Pancreas (tissue), 10 donors: ENCODE measurements around the gene PDILT. TPM values are rescaled to one million over a fixed set of nuclear protein-coding genes. Genes with fewer than 3 reads are reported as not detected.
"Not testable (repeated sequence)": the region's sequence is repeated elsewhere in the genome, so short reads cannot be mapped to it uniquely, and the experiment has no call there.

Source experiments
- ATAC-seq, 4 donors: fragments of 200-7000 bp; cut with Tn5 transposase; one replicate each; pipeline versions ENCODE4 v1.8.0 to v1.9.1; 2020; ENCODE audit warnings: mild to moderate bottlenecking in 4 of 4, moderate library complexity in 4 of 4
- DNase-seq, 6 donors: peaks; one replicate each; pipeline ENCODE4 v3.0.0-alpha.2; 2020
- FAIRE-seq: peaks from 2 replicates; lab custom pipeline; 2012; peaks lifted over from hg19 to GRCh38; lab: Jason Lieb, UNC
- H3K27ac ChIP-seq, 4 donors: fragments of 200-600 bp; sonication (generic); 1 replicate in 3 of 4; 2 replicates in 1 of 4; pipeline versions ENCODE4 v1.5.0 to v1.8.0; 2020
- H3K27me3 ChIP-seq, 4 donors: fragments of 200-600 bp; one replicate each; pipeline ENCODE4 v1.8.0; 2021
- H3K36me3 ChIP-seq, 3 donors: fragments of 200-600 bp; sonication (generic) in 1 of 3; one replicate each; pipeline versions ENCODE4 v1.5.0 to v1.8.0; 2020 to 2021
- H3K4me1 ChIP-seq, 3 donors: fragments of 200-600 bp; one replicate each; pipeline ENCODE4 v1.8.0; 2021
- H3K4me3 ChIP-seq, 4 donors: fragments of 200-600 bp; sonication (generic) in 2 of 4; one replicate each; pipeline versions ENCODE4 v1.5.0 to v1.8.0; 2020 to 2021
- H3K9me3 ChIP-seq, 4 donors: fragments of 200-600 bp; one replicate each; pipeline ENCODE4 v1.8.0; 2021
- WGBS, 2 donors: extraction: QIAGEN DNeasy Blood & Tissue Kit; methylation state at CpG; one replicate each; pipeline ENCODE4 v1.1.7; 2013; 5-methylcytosine and 5-hydroxymethylcytosine counted together
- intact Hi-C, 3 donors: fragments of 100-400 bp; cut with DNase I; formaldehyde crosslinking; loops; one replicate each; pipeline versions ENCODE4 v1.11.1 to v1.14.2; 2022
- polyA plus RNA-seq, 2 donors: library from polyadenylated mRNA; stranded (reverse); fragments of 200-250 nt; gene quantifications; one replicate each; pipeline ENCODE4 v1.2.3, GENCODE V29; 2013
- total RNA-seq, 6 donors: library from RNA; stranded (reverse); fragmentation: NEBNext Ultra II Directional in 4 of 6; extraction: Animal tissue kit (Norgen Biotek cat#: 25700) in 4 of 6; gene quantifications; one replicate each; pipeline versions ENCODE4 v1.2.1 to v1.2.4, GENCODE V29; 2021 to 2023
- TF ChIP-seq, protein P1 (sequence below), 4 donors: fragments of 200-600 bp; sonication (generic) in 3 of 4; IDR thresholded peaks; one replicate each; pipeline versions ENCODE4 v1.5.0 to v1.8.0; 2021; ENCODE audit warnings: antibody characterized with exemption in 4 of 4
- donor health status: healthy with polysubstance abuse.
- donor health status: DM: no; HTN: no; CAD: no; lungs with moderate emphysema.
- donor health status: DM: no; HTN: no; CAD: no.
- donor health status: control.
- donor health status: control.
- donor health status: Bipolar disorder and iron deficiency.
- donor health status: DM: yes; HTN: yes; CAD: no.
- donor health status: DM: no; HTN: no; CAD: no.
- donor health status: DM: no; HTN: no; CAD: no.
- donor health status: DM: yes; HTN: yes; CAD: no.

PDILT gene, protein sequence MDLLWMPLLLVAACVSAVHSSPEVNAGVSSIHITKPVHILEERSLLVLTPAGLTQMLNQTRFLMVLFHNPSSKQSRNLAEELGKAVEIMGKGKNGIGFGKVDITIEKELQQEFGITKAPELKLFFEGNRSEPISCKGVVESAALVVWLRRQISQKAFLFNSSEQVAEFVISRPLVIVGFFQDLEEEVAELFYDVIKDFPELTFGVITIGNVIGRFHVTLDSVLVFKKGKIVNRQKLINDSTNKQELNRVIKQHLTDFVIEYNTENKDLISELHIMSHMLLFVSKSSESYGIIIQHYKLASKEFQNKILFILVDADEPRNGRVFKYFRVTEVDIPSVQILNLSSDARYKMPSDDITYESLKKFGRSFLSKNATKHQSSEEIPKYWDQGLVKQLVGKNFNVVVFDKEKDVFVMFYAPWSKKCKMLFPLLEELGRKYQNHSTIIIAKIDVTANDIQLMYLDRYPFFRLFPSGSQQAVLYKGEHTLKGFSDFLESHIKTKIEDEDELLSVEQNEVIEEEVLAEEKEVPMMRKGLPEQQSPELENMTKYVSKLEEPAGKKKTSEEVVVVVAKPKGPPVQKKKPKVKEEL
- total RNA-seq (not detected), polyA plus RNA-seq (not detected)

DNA sequence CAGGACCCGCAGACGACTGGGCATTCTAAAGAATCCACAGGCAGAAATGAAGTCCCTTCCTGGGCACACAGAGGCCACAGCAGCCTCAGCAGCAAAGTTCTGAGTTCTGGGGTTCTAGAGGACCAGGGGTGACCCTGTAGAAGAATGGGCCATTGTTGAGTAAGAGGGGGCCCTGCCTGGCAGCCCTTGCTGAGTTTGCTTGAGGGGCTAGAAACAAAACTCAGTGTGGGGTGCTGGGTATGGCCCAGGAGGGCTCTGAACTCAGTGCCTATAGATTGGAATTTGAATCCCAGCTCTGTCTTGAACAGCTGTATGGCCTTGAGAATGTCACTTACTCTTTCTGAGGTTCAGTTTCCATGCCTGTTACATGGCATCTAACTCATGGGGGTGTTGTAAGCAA, at the start of gene PDILT:
PDILT (minus strand) TSS at position 101 of the 400 bp plus-strand sequence. CDS start 5,437 bp downstream, outside the sequence.
- WGBS, 2 donors = 93 to 94% methylated on average over 2 of the region's 2 CpGs

DNA sequence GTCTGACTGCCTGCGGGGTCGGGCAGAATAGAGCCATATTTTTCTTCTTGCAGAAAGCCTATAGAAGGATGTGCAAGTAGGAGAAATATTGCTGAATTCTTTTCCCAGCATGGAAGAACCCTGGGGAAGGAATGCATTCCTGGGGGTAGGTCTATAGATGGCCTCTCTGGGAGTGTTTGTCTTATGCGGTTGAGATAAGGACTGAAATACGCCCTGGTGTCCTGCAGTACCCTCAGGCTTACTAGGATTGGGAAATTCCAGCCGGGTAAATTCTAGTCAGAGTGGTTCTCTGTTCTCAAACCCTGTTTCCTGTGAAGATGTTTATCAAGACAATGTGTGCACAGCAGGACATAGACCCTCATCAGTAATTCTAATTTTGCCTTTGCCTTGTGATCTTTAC, 49.1 kb upstream of the PDILT start:
- FAIRE-seq, H3K27ac ChIP-seq, H3K4me3 ChIP-seq, intact Hi-C loops, ATAC-seq, DNase-seq, H3K36me3 ChIP-seq, H3K9me3 ChIP-seq, H3K27me3 ChIP-seq, H3K4me1 ChIP-seq: not testable (repeated sequence)
- WGBS, 2 donors = 85 to 92% methylated on average over 4 to 5 of the region's 5 CpGs

More for the DNA sequence above, at the start of gene PDILT:
- FAIRE-seq (no peak), ATAC-seq (no peak), DNase-seq (no peak)
- intact Hi-C loops = no loop called here
- Histone ChIP-seq H3K4me1 (peaks cover 0 to 11% (median 0%) of the 10 kb centered on the region in 3 donors), H3K27me3 (no peaks in the 10 kb centered on the region), H3K36me3 (no peaks in the 10 kb centered on the region), H3K9me3 (no peaks in the 10 kb centered on the region), H3K4me3 (no peak within 1 kb of the TSS), H3K27ac (no peak within 1 kb of the TSS)
- TF ChIP-seq, protein P1, sequence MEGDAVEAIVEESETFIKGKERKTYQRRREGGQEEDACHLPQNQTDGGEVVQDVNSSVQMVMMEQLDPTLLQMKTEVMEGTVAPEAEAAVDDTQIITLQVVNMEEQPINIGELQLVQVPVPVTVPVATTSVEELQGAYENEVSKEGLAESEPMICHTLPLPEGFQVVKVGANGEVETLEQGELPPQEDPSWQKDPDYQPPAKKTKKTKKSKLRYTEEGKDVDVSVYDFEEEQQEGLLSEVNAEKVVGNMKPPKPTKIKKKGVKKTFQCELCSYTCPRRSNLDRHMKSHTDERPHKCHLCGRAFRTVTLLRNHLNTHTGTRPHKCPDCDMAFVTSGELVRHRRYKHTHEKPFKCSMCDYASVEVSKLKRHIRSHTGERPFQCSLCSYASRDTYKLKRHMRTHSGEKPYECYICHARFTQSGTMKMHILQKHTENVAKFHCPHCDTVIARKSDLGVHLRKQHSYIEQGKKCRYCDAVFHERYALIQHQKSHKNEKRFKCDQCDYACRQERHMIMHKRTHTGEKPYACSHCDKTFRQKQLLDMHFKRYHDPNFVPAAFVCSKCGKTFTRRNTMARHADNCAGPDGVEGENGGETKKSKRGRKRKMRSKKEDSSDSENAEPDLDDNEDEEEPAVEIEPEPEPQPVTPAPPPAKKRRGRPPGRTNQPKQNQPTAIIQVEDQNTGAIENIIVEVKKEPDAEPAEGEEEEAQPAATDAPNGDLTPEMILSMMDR (IDR thresholded peaks at IDR 0.05) = no peak

DNA sequence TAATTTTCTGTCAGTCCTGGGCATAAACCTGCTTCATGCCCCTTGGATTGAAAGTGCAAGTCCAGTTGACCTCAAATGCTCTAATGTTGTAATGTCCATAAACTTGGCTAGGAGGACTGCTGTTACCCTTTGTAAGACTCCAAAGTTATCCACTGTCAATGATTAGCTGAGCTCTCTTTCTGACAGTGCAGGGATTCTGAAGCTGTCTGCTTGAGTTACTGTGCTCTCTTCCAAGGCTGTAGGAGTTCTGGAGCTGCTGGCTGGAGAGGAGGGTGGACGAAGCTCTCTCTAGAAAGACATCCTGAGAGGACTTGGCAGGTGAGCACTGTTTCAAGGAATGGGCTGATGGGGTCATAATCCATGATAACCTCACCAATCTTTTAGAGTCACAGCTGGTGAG, 46.8 kb upstream of the PDILT start, which contains the start of gene ACSM2A:
ACSM2A (plus strand) TSS at position 158 of the 400 bp plus-strand sequence. CDS start 8,594 bp downstream, outside the sequence.
- WGBS, 2 donors = 23 to 43% methylated on average over 1 of the region's 1 CpG

DNA sequence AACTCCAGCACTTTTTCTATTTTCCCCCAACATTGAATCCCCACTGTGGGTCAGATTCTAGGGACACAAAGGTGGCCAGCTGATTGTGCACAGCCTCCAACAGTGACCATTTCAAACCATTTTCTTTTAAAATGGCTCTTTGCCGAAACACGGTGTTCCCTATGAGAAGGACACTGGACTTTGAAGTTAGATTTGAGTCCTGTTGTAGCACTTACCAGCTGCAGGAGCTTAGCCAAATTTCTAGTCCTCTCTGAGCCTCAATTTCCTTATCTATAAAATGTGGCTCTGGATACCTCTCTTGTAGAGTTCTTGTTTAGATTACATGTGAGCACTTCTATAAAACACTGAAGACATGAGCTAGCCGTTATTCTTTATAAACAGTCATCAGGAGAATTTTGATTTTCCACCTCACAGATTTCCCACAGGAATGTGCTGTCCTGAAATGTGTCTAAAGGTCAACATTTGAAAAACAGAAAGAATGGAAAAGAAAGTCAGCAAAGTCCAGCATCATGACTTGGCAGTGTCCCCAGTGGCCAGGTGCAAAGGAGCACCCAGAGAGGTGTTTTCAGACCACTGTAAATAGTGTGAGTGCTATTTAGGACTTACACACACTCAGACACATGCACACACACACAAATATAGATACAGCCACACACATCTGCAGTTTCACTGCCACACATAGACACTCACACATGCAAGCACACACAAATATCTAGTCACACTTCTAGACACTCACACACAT, 42.3 kb upstream of the PDILT start:
- H3K9me3 ChIP-seq, intact Hi-C loops, FAIRE-seq, H3K27ac ChIP-seq, H3K36me3 ChIP-seq, H3K4me1 ChIP-seq, H3K27me3 ChIP-seq, H3K4me3 ChIP-seq, DNase-seq: not testable (repeated sequence)
- peak; percentile 42 to 76 (median 48) for ATAC-seq
- no CpG with 5 or more reads among the region's 3 CpGs for WGBS, 2 donors

More for the DNA sequence above, 46.8 kb upstream of the PDILT start, which contains the start of gene ACSM2A:
- H3K36me3 ChIP-seq, H3K27me3 ChIP-seq, ATAC-seq, H3K27ac ChIP-seq, H3K4me3 ChIP-seq, FAIRE-seq, H3K9me3 ChIP-seq, intact Hi-C loops, DNase-seq, H3K4me1 ChIP-seq: not testable (repeated sequence)

DNA sequence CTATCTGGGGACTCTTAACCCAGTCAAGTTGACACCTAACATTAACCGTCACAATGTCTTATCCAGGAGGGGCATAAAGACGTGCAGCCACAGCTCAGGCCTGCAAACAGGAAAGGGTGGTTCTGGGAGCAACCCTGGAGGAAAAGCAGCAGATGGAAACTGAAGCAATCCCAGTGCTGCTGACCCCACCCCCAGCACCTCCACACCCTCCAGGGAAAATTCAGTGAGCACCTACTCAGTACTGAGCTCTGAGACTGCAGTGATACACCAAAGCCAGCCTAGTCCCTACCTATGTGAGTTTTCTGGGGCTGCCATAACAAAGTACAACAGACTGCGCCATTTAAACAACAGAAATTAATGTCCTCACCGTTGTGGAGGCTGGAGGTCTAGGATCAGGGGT, 37.3 kb upstream of the PDILT start:
- H3K9me3 ChIP-seq, ATAC-seq, H3K27ac ChIP-seq, FAIRE-seq, H3K4me3 ChIP-seq, DNase-seq, intact Hi-C loops, H3K27me3 ChIP-seq, H3K36me3 ChIP-seq: not testable (repeated sequence)
- peaks cover 0 to 22% (median 13%) of the 10 kb centered on the region in 3 donors for H3K4me1 ChIP-seq
- 90 to 91% methylated on average over 3 of the region's 4 CpGs for WGBS, 2 donors

DNA sequence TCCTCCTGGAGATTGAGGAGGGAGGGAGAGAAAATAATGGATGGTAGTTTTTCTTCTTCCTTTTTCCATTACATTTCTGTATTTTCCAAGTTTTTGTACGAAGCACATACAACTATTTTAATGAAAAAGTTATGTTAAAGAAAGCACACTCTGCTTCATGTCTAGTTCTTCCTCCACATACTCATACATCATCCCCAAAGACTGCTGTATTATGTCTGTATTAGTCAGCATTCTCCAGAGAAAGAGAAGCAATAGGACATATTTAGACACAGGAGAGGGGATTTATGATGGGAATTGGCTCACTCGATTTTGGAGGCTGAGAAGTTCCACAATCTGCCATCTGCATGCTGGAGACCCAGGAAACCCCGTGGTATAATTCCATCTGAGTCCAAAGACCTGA, 36.7 kb upstream of the PDILT start:
- ATAC-seq (no peak), FAIRE-seq (no peak), DNase-seq (no peak)
- Histone ChIP-seq H3K36me3 (no peaks in the 10 kb centered on the region), H3K27ac (peak overlapping the region in 2 of 4 donors; percentile 51 to 57), H3K4me1 (peaks cover 0 to 22% (median 13%) of the 10 kb centered on the region in 3 donors), H3K4me3 (no peak overlapping the region), H3K9me3 (no peaks in the 10 kb centered on the region), H3K27me3 (no peaks in the 10 kb centered on the region)
- intact Hi-C loops = no loop called here
- WGBS, 2 donors = 54 to 65% methylated on average over 3 of the region's 3 CpGs
- TF ChIP-seq, protein P1 (IDR thresholded peaks at IDR 0.05) = no peak

DNA sequence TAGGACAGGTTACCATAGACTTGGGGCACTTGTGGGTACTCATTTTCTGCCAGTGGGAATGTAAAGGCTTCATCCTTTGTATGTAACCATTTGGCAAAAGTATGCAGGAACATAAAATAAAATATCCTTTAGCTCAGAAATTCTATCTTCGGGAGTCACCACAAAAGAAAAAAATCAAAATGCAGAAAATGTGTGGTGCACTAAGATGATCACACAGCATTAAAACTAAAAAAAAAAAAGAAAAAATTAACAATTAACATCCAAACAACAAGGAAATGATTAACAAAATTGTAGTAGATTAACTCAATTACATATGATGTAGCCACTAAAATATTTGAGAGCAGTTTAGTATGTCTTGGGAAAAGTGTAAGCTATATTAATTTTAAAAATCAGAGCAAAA, 36.2 kb upstream of the PDILT start:
- intact Hi-C loops, H3K4me3 ChIP-seq, FAIRE-seq, DNase-seq, H3K36me3 ChIP-seq, H3K9me3 ChIP-seq, H3K27me3 ChIP-seq: not testable (repeated sequence)
- Histone ChIP-seq H3K27ac (peak overlapping the region; percentile 17 to 57 (median 44)), H3K4me1 (peaks cover 0 to 22% (median 13%) of the 10 kb centered on the region in 3 donors)
- ATAC-seq = peak in 2 of 4 donors; percentile 7 to 16
- WGBS, 2 donors = 60 to 81% methylated on average over 1 of the region's 1 CpG

DNA sequence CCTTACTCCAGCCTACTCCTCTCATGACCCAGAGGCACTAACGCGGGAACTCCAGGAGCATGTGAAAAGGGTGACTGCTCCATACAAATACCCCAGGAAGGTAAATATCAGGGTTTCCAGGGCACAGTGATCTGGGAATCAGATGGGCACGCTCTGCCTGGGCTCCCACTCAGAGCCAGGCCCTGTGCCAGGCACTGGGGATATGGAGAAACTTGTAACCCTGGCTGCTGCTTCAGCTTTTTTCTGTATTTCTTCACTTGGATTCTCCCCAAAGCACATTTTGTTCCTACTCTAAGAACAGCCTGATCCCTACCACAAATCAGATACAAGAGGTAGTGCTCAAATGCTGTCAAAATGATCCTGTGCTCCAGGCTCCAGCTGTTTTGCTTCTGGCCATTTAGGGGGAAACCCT, 35.3 kb upstream of the PDILT start:
- intact Hi-C loops, H3K36me3 ChIP-seq, H3K9me3 ChIP-seq, H3K4me3 ChIP-seq, H3K27me3 ChIP-seq, FAIRE-seq: not testable (repeated sequence)
- WGBS, 2 donors = 7 to 18% methylated on average over 3 of the region's 3 CpGs
- Histone ChIP-seq H3K4me1 (peaks cover 0 to 22% (median 13%) of the 10 kb centered on the region in 3 donors), H3K27ac (peak overlapping the region; percentile 1 to 60 (median 48))
- peak; percentile 85 to 95 (median 88) for ATAC-seq
- DNase-seq = peak in 4 of 6 donors; percentile 57 to 73 (median 68)

DNA sequence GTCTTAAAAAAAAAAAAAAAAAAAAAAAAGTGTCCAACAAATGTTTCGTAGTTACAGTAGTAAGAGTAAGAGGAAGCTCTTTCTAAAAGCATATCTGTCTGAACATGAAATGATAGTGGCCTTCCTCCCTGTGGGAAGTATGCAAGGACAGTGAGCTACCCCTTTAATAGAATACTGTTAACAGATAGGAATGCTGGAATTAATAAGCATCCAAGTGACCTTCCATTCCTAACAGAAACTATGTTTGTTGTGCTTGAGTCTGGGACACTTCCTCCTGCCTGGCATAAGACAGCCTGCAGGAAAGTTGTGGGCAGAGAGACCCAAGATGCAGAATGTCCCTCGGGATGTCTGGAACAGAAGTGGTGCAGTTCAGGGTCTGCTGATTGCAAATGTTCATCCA, 34.4 kb upstream of the PDILT start:
- not testable (repeated sequence) for H3K9me3 ChIP-seq
- ATAC-seq = peak in 3 of 4 donors; percentile 8 to 55 (median 29)

More for the DNA sequence above, 34.4 kb upstream of the PDILT start:
- peak overlapping the region in 1 of 4 donors; percentile 60 for H3K27ac ChIP-seq
- H3K36me3 ChIP-seq, FAIRE-seq, H3K4me3 ChIP-seq, intact Hi-C loops, H3K27me3 ChIP-seq, DNase-seq: not testable (repeated sequence)
- 57% methylated on average over 1 of the region's 2 CpGs for WGBS, 2 donors
- peaks cover 0 to 22% (median 13%) of the 10 kb centered on the region in 3 donors for H3K4me1 ChIP-seq
